Activated CD8-positive, alpha-beta memory T cell treated with anti-CD3 and anti-CD28 coated beads for 24 hours (primary cell): ENCODE measurements around the gene MKKS.

Experiments used
- DNase-seq: peaks from one replicate; pipeline ENCODE4 v3.0.0-alpha.2; 2020

The MKKS gene

GRCh38 chr20:10433623-10434466, at the start of gene MKKS:
Gene MKKS (minus strand): TSS chr20:10434222. CDS start chr20:10413514, 20,708 bp downstream.
- peak; percentile 93 for DNase-seq

GRCh38 chr20:10483691-10484090, 49.7 kb upstream of the MKKS start:
- no peak for DNase-seq

- DNase-seq, result no peak
Measured at GRCh38 chr20:10481676-10482075, 47.7 kb upstream of the MKKS start.

GRCh38 chr20:10478930-10479329, 44.9 kb upstream of the MKKS start:
- DNase-seq, result no peak

GRCh38 chr20:10478205-10478604, 44.2 kb upstream of the MKKS start:
- DNase-seq, result no peak

GRCh38 chr20:10476319-10476724, 42.3 kb upstream of the MKKS start:
- DNase-seq, result no peak

- no peak for DNase-seq
Measured at GRCh38 chr20:10475225-10475624, 41.2 kb upstream of the MKKS start.

GRCh38 chr20:10474606-10475184, 40.7 kb upstream of the MKKS start:
- DNase-seq, result no peak

- DNase-seq, result no peak
Measured at GRCh38 chr20:10472871-10473270, 38.8 kb upstream of the MKKS start.

- no peak for DNase-seq
Measured at GRCh38 chr20:10470276-10470675, 36.3 kb upstream of the MKKS start.

GRCh38 chr20:10469599-10469998, 35.6 kb upstream of the MKKS start:
- DNase-seq, result no peak

GRCh38 chr20:10469056-10469455, 35.0 kb upstream of the MKKS start:
- DNase-seq, result no peak

- DNase-seq, result no peak
Measured at GRCh38 chr20:10468340-10468845, 34.4 kb upstream of the MKKS start.

- DNase-seq, result no peak
Measured at GRCh38 chr20:10467681-10468339, 33.8 kb upstream of the MKKS start.

GRCh38 chr20:10466855-10467254, 32.8 kb upstream of the MKKS start:
- no peak for DNase-seq

GRCh38 chr20:10466325-10466724, 32.3 kb upstream of the MKKS start:
- no peak for DNase-seq

- no peak for DNase-seq
Measured at GRCh38 chr20:10465135-10465534, 31.1 kb upstream of the MKKS start.

GRCh38 chr20:10463622-10464021, 29.6 kb upstream of the MKKS start:
- DNase-seq, result no peak

- DNase-seq, result no peak
Measured at GRCh38 chr20:10462516-10462915, 28.5 kb upstream of the MKKS start.

GRCh38 chr20:10461495-10461894, 27.5 kb upstream of the MKKS start:
- DNase-seq, result no peak

- no peak for DNase-seq
Measured at GRCh38 chr20:10454151-10454750, 20.2 kb upstream of the MKKS start.

- no peak for DNase-seq
Measured at GRCh38 chr20:10453241-10453640, 19.2 kb upstream of the MKKS start.

GRCh38 chr20:10449270-10449669, 15.2 kb upstream of the MKKS start:
- no peak for DNase-seq
